Activated CD4-positive, alpha-beta T cell treated with anti-CD3 and anti-CD28 coated beads, Interleukin-2, Interleukin-4, amounts not matched to agents 100 ng/mL and 50 ng/mL, durations not matched to agents 16 hours and 8 hours (primary cell): Measurements from ENCODE around the gene EFNA5.
"Not testable (repeated sequence)": the region's sequence is repeated elsewhere in the genome, so short reads cannot be mapped to it uniquely, and the experiment has no call there.

ENCODE experiments used
- DNase-seq: peaks from one replicate; pipeline ENCODE4 v3.0.0-alpha.2; 2020; ENCODE audit warnings: low spot score

EFNA5 gene

DNA sequence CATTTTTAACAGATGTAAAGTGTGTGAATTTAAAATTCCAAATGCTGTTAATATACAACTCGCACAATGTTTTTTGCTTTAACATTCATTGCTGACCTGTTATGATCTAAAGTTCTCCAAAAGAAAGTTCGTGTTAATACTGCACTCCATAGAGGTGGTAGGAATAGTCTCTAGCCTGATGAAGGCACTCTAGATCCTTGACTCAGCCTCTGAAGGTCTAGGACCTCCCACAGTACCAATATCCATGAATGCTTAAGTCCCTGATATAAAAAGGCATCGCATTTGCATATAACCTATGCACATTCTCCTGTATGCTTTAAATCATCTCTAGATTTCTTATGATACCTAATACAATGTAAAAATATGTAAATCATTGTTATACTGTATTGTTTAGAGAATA, 213.6 kb downstream of the EFNA5 start:
- no peak for DNase-seq

DNA sequence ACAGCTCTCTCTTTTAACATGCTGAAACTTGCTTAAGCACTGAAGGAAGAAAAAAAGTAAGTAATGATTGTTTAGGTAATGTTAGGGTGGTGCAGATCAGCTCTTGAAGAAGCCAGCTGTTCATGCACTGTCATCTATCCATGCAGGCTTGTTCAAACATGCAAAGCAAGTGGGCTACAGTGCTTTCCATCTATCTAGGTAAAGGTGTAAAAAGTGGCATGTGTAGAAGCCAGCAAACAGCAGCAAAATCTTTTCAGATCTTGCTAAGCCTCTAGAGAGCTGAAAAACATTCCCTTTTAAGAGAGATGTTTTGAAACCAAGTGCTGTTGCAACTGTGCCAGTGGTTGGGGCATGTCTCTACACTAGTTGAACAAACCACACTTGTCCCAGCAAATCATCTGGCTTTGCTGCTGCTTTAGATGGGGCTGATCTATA, 214.4 kb downstream of the EFNA5 start:
- DNase-seq: no peak

DNA sequence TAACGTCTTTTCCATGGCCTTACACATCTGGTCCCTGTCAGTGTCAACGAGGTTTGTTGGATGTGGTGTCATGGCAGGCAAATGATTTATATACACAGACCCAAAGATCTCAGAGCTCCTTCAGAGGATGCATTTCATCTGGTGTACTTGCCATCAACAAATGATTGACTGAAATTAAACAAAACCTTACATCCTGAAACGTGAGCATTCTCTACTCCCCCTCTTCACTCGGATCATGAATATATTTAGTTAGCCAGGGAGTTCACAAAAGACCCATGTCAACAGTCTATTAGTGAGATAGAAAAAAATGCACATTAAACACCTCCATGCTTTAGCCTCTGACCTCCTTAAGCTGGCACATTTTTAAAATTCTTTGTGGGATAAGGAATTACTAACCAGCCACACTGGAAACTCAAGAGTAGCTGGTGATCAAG, 215.6 kb downstream of the EFNA5 start:
- no peak for DNase-seq

DNA sequence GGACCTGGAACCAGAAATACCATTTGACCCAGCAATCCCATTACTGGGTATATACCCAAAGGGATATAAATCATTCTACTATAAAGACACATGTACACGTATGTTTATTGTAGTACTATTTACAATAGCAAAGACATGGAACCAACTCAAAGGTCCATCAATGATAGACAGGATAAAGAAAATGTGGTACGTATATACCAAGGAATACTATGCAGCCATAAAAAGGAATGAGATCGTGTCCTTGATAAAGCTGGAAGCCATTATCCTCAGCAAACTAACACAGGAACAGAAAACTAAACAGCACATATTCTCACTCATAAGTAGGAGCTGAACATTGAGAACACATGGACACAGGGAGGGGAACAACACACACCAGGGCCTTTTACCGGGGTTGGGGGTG, 218.9 kb downstream of the EFNA5 start:
- not testable (repeated sequence) for DNase-seq

DNA sequence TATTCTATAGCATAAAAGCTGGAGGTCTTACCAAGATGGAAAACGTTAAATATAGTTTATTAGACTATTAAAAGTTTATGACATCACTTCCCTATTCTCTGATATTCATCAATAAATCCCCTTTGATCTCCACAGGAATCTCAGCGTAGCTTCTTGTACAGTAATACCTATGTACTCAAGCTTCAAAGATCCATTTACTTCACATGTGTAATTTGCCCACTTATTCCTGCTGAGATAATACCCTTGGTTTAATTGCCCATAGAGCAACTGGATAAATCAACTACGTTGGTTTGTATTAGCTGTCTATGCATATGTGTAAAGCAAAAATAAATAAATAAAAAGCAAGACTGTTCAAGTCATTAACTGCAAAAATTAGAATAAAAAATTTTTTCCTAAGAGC, 219.7 kb downstream of the EFNA5 start:
- no peak for DNase-seq

DNA sequence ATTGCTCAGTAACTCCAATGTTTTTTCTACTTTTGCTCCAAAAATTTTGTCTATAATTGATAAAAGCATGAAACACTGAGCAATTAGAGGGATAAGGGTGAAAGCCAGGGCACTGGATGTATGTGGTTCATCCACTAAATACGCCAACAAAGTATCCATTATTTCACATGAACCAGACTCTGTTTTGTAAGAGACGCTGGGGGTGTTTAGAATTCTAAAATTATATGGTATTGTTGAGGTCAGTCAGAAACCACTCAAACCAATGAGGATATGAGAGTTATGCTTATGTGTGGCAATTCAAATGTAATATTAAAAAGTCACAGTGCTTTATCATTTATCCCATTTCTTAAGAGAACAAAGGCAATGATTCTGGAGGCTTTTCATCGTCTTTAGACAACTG, 220.2 kb downstream of the EFNA5 start:
- DNase-seq: no peak

DNA sequence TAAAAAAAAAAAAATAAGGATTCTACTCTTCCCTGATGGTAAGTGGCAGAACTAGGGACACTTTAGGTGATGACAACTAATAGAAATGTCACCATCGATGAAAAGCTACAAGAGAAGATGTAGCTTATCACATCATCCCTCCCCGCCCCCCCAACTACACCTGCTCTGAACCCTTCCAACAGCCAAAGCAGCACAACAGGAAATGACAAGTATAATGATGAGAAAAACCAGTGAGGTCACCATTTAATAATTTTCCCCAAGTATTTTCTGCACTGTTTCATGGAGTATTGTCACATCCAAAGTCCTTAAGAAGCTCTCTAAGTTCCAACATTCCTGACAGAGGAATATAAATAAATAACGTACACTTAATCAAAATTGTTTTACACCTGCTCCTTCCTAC, 221.4 kb downstream of the EFNA5 start:
- DNase-seq: no peak

DNA sequence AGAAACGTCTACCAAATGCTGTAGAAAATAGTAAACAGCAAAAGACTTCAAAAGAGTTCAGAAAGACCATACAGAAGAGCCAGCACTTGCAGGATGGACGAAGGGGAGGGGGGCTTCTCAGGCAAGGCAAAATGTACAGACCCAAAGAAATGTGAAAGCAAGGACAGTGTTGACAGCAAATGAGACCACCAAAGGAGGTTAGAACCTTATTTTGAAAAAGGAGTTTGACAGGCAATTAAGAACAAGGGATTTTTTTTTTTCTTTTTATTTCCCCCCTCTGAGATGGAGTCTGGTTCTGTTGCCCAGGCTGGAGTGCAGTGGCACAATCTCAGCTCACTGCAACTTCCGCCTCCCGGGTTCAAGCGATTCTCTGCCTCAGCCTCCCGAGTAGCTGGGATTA, 223.2 kb downstream of the EFNA5 start:
- no peak for DNase-seq

DNA sequence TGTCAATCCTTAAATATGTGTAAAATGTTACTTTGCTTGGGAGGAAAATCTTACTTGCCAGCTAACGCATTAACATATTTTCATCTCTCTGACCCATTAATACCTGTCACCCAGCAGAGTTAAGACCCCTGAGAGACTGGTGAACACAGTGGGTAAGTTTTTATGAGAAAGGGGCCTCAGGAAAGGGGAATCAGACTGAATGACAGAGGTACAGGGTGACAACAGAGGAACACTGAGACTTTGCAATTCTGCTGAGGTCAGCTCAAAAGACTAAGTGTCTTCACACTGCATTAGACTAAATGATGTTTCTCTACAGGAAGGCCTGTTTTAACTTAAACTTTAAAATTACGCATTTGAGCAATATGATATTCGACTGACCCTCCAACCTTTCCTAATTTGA, 223.8 kb downstream of the EFNA5 start:
- no peak for DNase-seq

DNA sequence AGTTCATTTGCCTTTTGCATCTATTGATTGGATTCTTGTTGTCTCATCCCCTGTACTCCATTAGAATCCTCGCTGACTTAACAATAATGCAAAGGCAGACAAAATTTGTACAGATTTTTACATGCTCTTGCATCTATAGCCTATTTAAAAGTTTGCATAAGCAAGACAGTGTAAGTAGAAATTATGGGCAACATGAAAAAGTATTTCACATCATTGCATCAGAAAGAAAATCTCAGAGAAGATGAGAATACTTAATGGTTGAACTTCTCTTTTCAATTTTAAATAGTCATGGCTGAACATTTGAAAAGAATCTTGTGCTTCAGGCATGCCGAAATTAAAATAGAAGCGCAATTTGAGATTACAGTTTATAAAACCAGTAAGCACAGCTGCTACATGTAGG, 226.4 kb downstream of the EFNA5 start:
- DNase-seq: no peak

DNA sequence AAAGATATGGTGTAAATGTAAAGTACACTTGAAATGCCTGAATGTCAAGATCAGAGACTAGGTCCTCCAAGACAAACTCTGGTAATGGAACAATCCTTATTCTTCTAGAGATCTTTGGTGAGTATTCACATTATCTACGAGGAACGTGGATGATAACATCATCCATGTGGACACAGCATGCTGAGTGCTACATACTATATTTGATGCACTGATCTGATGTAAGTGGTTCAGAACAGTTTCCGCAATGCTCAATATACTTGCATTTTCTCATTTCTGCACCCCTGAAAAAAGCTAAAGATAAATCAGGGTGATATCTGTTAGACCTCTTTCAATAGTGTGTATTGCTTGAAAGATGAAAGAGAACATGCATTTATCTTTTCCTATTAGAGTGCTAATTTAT, 226.8 kb downstream of the EFNA5 start:
- DNase-seq: no peak

DNA sequence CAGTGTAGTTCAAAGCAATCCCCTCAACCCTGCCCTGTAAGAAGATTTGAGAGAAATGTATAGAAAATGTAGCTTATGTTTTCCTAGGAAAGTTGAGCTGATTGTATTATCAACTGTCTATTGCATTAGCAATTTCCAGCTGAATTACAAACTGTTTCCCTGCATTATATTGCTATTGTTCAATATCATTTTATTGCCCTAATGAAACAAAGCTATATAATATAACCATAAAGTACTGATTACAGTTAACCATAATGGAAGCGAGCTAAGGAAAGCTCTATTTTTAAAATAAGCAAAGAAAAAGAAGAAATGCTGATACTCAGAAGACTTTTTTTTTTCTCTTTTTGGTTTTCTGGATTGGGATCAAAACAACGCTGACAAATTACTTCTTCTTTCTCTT, 228.3 kb downstream of the EFNA5 start:
- DNase-seq: no peak

DNA sequence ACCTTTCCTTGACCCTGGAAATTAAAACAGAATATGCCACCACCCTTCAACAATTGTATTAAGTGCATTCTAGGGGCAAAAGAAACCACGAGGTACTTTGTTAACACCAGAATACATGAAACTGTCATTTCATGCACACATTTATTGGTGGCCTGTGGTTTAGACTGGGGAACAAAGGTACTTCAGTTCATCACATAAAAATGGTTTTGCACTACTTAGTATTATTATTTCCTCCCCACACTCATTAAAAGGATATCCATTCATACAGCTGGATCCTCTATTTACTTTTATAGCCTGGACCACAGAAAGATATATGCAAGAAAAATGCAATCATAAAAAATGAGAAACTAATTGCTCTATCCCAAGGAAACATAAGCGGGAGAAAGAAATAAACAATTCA, 230.9 kb downstream of the EFNA5 start:
- DNase-seq: no peak

DNA sequence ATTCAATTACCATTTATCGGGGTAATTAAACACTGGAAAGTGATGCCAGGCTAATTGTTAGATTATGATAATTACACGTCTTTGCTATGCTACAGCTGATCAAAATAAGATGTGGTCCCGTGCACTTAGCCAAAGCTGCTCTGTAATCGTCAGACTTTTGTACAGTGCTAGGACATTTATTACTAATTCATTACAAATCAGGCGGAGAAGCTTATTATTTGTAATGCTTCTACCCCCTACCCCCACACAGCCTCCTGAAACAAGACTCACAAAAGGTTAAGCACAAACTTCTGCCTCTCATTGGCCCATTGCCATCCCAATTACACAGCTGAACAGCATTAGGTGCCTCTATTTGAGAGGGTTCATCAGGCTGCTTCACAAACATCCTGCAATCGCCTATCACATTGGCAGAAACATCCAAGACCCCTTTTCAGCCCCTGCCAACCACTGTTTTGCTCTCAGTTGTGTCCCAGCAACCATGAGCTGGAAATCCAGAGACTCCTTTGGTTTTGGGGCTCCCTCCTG, 232.7 kb downstream of the EFNA5 start:
- no peak for DNase-seq

DNA sequence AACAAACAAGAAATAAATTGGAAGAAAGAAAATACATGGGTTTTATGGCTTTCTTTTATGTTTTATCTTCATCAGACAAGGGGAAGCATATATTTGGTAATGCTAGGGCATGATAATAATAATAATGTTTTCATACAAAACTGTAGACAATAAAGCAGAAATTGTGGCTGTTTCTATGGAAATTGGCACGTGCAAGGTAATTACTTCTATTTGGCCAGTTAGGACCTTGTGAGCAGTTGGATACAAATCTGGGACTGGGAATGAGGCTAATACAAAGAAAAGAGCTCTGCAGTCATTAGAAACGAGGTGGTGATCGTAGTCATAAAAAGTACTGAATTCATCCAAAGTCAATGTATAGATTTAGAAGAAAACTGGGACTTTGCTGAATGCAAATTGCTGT, 233.6 kb downstream of the EFNA5 start:
- DNase-seq: no peak

DNA sequence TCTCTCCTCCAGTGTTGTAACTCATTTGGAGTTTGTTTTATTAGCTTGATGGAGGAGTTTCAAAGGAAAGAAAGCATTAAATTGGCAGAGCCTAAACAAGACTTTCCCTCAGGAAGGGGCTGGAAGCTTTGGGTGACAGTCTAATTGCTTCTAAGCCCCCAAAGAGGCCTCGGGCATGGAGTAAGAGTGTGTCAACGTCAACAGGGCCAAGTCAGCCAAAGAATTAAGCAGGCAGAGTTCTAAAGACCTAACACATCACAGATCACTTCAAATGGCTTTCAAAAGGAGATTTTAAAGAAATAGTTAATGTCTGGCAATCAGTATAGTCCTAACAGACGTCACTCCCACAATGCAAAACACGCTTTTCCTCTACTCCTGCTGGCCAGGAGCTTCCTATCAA, 234.5 kb downstream of the EFNA5 start:
- DNase-seq: no peak

DNA sequence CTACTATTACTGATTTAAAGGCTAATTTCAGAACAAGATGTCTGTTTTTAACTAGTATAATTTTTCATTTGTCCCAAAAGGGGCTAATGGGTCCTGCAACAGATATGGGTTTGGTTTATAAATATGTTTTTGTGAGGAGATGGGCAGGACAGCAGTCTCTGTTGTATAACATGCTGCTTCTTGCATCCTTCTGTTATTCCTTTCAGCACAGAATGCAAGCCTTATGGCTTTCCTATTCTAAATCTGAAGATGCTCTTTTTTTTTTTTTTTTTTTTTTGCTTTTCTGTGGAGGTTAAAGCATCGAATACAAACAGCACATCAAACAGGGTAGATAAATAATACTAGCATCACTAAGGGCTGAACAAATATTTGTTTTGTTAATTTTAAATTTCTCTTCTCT, 235.7 kb downstream of the EFNA5 start:
- DNase-seq: no peak

DNA sequence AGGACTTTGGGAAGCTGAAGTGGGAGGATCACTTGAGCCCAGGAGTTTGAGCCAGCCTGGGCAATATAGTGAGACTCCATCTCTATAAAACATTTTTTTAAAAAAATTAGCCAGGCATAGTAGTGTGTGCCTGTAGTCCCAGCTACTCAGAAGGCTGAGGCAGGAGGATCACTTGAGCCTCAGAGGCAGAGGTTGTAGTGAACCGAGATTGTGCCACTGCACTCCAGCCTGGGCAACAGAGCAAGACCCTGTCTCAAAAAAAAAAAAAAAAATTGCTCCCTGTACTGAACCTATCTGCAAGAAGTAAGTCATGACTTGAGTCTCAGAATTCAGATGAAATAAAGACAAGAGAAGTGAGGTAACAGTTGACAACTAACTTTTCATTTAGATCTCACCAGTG, 237.1 kb downstream of the EFNA5 start:
- not testable (repeated sequence) for DNase-seq

DNA sequence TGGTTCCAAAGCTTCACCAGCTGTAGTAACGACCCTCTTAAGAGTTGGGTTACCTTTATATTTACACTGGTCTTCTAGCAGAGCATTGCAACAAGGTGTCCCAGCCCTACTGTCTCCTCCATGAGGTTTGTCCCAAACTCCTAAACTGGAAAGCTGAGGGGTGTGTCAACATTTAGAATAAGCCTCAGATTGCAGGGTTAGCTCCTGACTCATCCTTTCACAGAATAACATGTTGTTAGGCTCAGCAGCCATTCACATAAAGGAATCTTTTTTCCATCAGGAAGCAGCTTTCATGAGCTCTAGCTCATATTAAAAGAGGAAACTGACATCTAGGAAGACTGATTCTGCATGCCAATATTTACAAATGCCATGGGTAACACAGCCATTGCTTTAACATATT, 238.7 kb downstream of the EFNA5 start:
- no peak for DNase-seq

DNA sequence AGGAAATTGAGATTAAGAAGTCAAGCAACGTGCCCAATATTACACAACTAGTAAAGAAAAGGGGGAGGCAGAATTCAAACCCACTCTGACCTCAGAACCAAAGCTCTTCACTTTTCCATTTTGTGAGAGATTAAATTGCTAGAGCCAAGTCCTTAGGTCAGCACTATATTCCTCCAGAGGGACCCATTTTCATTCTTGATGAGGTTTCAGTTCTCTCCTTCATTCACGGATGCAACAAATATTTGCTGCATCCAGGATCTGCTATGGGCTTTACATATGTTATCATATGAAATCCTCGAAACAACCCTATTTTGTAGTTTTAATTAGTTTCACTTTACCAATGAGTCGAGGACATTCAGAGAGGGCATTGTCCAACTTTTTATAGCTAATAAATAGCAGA, 239.2 kb downstream of the EFNA5 start:
- DNase-seq: no peak

DNA sequence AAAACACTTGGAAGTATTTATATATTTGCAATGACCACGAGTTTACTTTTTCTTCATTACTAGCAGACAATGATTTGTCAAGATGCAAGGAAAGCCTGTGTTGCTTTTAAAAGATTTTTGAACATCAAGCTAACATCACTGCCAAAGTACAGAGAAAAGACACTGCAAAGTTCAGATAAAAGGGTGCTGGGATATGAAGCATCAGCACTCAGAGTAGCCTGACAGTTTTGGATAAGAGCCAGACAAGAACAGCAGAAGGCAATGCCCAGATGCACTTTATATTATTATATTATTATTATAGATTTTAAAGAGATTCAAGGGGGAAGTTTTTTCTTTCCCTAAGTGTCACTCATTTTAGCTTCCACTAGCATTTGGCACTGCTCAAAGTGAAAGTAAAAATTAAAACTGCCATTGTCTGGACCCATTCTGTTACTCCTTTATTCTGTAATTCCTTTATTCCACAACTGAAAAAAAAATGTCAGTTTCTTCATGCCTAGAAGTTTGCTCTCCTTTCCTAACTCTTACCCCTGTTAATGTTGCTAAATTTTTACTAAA, 240.6 kb downstream of the EFNA5 start:
- DNase-seq: no peak

DNA sequence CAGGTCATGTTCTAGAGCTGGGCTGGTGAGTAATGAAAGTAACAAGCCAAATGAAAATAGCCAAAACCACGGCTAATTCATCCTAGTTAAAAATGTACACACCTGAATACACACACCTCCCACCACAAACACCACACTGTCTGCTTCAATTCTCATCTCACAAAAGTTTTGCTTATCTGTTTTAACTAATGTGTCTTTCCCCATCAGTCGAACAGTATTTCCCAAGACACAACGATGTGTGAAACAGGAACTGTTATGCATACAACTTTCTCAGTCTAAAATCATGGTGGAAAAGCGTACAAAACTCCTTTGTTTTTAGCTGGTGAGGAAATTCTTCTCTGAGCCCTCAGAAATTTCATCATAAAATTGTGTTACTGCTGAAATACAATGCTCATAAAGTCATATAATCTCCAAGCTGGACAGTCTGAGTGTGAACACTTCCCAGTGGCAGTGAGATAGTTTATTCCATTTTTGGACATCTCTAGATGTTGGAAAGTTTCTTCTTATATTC, 242.4 kb downstream of the EFNA5 start:
- DNase-seq: no peak

DNA sequence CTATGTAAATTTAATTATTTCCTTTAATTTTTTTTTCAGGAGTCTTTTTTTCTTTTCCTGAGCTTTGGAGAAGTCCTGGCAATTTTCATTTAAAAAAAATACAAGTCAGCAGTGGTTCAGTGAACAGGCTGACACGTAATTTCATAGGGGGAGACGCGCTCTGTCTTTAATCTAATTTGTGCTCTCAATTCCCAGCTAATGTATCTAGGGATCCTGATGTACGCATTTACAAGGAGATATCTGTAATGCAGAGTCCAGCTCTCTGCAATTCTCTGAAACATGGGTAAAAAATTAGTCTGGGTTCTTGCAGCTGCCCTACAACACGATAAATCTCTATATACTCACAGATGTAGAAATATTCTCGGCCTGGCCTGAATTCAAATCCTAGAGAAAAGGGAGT, 243.9 kb downstream of the EFNA5 start:
- no peak for DNase-seq

DNA sequence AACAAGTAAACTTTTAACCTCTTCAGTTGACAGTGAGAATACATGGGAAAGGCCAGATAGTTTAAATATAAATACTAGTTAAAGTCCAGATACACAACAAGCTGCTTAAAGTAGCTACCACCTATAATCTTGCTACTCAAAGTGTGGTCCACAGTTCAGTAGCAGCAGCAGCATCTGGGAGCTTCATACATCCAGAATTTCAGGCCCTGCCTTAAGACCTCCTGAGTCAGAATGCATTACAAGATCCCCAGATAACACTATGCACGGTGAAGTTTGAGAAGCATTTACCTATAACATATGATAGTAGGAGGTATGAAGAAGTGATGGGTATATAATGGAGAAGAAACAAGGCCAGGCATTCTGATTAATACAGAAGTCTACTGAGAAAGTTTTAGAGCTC, 244.5 kb downstream of the EFNA5 start:
- no peak for DNase-seq
